HG03571 (cell line): ENCODE results near the gene THSD4.

Experiments
- ATAC-seq: cut with Tn5 transposase; IDR thresholded peaks from one replicate; pipeline ENCODE4 v1.9.1; 2021; ENCODE audit not compliant: unreplicated experiment

Gene THSD4

DNA sequence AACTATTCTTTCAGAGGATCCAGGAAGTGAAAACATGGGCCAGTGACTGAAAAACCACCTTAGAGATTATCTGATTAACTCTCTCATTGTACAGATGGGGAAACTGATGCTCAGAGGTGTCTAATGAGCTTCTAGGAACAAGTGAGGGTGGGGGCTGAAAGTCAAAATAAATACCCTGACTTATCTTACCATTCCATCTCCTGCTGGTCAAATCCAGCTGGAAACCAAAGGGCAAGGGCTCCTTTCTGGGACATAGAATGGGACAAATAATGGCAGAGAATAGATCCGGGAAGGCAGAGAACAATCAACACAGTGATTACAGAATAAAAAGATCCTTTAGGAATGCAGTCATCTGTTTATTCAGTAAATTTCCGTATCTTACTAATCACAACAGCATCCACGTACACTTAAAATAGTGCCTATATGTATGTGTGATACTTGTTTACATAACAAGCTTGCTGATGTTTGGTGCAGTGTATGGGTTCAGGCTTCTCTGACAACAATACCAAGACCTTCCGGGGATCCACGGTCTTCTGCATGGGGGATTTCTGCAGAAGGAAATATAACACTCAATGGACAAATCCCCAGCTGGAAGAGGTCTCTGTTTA, 173.2 kb downstream of the THSD4 start:
- ATAC-seq: no peak

DNA sequence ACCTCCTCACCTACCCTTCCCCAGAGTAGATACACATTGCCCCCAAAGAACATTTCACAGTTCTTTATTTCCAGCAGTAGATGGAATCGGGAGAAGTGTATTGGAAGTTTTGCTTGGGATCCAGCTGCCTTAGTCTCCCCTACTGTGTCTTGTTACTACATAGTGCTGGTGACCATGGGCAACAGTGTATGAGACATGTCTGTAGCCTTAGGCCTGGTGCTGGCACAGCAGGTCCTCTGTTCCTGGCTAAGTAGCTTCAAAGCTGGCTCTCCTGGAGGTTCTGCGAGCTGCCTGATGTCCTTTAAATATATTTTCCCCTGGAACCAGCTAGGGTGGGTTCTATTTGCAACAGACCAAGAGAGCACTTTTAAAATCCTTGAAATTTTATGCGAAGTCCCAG, 174.7 kb downstream of the THSD4 start:
- ATAC-seq: no peak

GRCh38 chr15:71290881-71291635, 175.8 kb downstream of the THSD4 start:
- no peak for ATAC-seq

GRCh38 chr15:71291723-71292122, 176.5 kb downstream of the THSD4 start:
- no peak for ATAC-seq

- no peak for ATAC-seq
These were observed 178.5 kb downstream of the THSD4 start for GRCh38 chr15:71293723-71294122.

DNA sequence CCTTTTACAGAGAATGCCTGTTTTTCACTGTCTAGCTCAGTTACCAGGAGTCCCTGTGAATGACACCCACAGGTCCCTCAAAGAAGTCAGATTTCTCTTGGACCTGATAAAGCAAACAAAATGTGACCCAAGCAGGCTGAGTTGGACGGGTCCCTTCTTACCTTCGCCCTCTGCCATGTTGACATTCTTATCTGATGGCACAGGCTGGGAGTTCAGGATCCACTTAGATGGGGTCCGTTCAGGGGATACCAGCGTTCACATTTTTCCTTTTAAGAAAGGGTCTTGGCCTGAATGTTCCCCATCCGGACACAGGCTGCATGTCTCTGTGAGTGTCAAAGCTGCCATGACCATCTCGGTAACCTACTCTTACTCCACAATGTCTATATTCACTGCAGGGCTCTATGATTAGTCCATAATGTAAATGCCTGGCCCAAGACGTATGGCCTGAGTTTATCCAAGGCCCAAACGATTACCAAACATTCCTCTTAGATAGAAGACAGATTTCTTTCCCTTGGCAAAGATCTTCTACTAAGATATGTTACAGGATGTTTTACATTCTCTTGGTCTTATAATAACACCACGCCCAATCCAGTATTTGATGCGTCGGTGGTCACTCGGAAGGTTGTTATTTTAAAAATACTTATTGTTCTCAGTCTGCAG, 179.1 kb downstream of the THSD4 start:
- ATAC-seq: no peak

- no peak for ATAC-seq
These were observed 179.8 kb downstream of the THSD4 start for GRCh38 chr15:71294911-71295602.

GRCh38 chr15:71295603-71296314, 180.5 kb downstream of the THSD4 start:
- ATAC-seq: no peak

GRCh38 chr15:71296315-71296679, 181.0 kb downstream of the THSD4 start:
- ATAC-seq: no peak

- ATAC-seq: no peak
These were observed 186.8 kb downstream of the THSD4 start for GRCh38 chr15:71301958-71302621.

- ATAC-seq: no peak
These were observed 187.7 kb downstream of the THSD4 start for GRCh38 chr15:71302861-71303410.

DNA sequence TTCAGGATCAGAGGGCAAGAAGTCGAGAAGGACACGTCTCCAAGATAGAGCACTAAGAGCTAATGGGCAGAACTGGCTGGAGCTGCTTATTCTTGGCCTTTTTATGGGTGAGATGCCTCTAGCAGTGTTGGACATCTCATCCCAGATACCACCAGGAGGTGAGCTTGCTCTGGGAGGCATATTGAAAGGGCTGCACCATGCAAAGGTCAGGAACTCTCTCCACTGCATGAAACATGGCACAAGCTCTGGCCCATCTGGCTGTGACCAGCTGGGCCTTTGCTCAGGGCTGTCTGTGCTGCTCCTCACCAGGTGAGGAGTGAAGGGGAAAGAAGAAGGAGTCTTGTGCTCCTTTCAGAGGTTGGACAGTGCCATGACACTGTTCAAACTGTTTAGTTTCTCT, 188.7 kb downstream of the THSD4 start:
- ATAC-seq: no peak

- no peak for ATAC-seq
These were observed 189.4 kb downstream of the THSD4 start for GRCh38 chr15:71304681-71305080.

- ATAC-seq: no peak
These were observed 191.3 kb downstream of the THSD4 start for GRCh38 chr15:71306538-71306937.

GRCh38 chr15:71312194-71312708, 197.0 kb downstream of the THSD4 start:
- ATAC-seq: no peak

- ATAC-seq: no peak
These were observed 197.6 kb downstream of the THSD4 start for GRCh38 chr15:71312731-71313460.

DNA sequence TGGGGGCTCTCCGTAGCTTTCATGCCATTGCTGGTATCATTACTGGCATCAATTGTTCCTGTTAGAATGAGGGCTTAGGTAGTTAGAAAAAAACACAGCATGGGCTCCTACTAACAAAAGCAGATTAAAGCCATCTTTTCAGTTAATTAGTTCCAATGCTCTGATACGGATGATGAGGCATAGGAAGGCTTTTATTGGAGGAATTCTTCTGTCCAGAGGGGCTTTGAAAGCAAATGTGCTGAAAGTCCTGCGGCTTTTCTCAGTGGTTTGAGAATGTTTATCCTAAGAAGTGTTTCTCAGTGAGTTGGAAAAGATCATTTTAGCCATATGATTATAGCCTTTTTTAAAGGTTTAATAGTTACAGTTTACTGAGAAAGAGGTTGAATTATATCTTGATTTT, 198.5 kb downstream of the THSD4 start:
- ATAC-seq: no peak

DNA sequence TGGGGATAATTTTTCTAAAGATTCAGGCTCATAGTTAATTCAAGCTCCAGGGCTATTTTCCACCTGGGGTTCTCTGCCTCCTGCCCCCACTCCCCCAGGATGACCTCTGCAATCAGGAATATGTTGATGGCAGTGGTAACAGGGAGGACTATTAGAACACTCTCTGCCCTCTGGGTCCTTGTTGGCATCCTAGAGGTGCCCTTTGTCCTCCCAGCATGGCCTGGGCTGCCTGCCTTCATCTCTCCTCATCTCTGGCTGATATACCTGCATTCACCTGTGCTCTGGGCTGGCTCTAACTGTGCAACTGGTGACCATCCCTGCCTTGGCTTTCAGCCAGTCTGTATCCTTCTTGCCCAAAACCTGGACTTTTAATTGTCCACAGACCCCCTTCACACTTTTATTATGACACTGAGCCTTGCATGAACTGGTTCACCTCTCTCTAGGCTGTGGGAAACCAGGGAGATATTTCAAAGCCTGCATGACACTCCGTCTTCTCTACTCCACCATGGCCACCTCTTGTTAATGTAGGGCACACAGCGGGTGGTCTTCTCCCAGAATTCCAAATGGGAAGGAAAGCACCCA, 199.8 kb downstream of the THSD4 start:
- no peak for ATAC-seq

GRCh38 chr15:71316911-71317310, 201.6 kb downstream of the THSD4 start:
- ATAC-seq: no peak
